ENCODE results near the gene RBM8A.

The RBM8A gene

GRCh38 chr1:145956781-145957442 is 29.6 kb upstream of the RBM8A start:
- peak; percentile 38; the same call in 1 of the 2 replicates for TF ChIP-seq ZC3H10 (CRISPR knock-in tag; IDR thresholded peaks at IDR 0.05)
- no peak for TF ChIP-seq PPARA (CRISPR knock-in tag; IDR thresholded peaks at IDR 0.05; ENCODE audit: borderline replicate concordance)
- ATAC-seq: no peak

- TF ChIP-seq PATZ1 (CRISPR knock-in tag; IDR thresholded peaks at IDR 0.05; ENCODE audit: borderline replicate concordance) (no peak), ZNF565 (CRISPR knock-in tag; conservative IDR thresholded peaks at IDR 0.05; ENCODE audit: low read depth) (no peak), ESRRG (CRISPR knock-in tag; IDR thresholded peaks at IDR 0.05) (no peak), ARNTL (CRISPR knock-in tag; IDR thresholded peaks at IDR 0.05; ENCODE audit: borderline replicate concordance, low read depth) (no peak), ZNF8 (CRISPR knock-in tag; IDR thresholded peaks at IDR 0.05) (no peak), ZFP3 (CRISPR knock-in tag; IDR thresholded peaks at IDR 0.05) (no peak), TSHZ2 (CRISPR knock-in tag; IDR thresholded peaks at IDR 0.05) (no peak), PPARA (CRISPR knock-in tag; IDR thresholded peaks at IDR 0.05; ENCODE audit: borderline replicate concordance) (no peak), POU6F1 (CRISPR knock-in tag; IDR thresholded peaks at IDR 0.05; ENCODE audit: borderline replicate concordance, low read depth) (no peak), ISL1 (CRISPR knock-in tag; IDR thresholded peaks at IDR 0.05) (no peak), ZC3H10 (CRISPR knock-in tag; IDR thresholded peaks at IDR 0.05) (no peak), CSRNP3 (CRISPR knock-in tag; IDR thresholded peaks at IDR 0.05) (no peak), CSDC2 (CRISPR knock-in tag; IDR thresholded peaks at IDR 0.05) (no peak), ZFP30 (CRISPR knock-in tag; IDR thresholded peaks at IDR 0.05) (no peak), ZNF70 (CRISPR knock-in tag; IDR thresholded peaks at IDR 0.05) (no peak), OSR1 (CRISPR knock-in tag; IDR thresholded peaks at IDR 0.05) (no peak), RARB (CRISPR knock-in tag; IDR thresholded peaks at IDR 0.05) (no peak), BACH2 (CRISPR knock-in tag; IDR thresholded peaks at IDR 0.05; ENCODE audit: borderline replicate concordance) (no peak), SNAI2 (CRISPR knock-in tag; IDR thresholded peaks at IDR 0.05) (no peak), TOX (CRISPR knock-in tag; IDR thresholded peaks at IDR 0.05; ENCODE audit: borderline replicate concordance) (no peak)
- ATAC-seq: no peak
Observed at GRCh38 chr1:145956361-145956760, 29.1 kb upstream of the RBM8A start.

GRCh38 chr1:145955436-145955835 is 28.2 kb upstream of the RBM8A start:
- TF ChIP-seq TOX (CRISPR knock-in tag; IDR thresholded peaks at IDR 0.05; ENCODE audit: borderline replicate concordance): no peak
- ATAC-seq: no peak

GRCh38 chr1:145953861-145954260 is 26.6 kb upstream of the RBM8A start:
- TF ChIP-seq PPARA (CRISPR knock-in tag; IDR thresholded peaks at IDR 0.05; ENCODE audit: borderline replicate concordance) (no peak), TOX (CRISPR knock-in tag; IDR thresholded peaks at IDR 0.05; ENCODE audit: borderline replicate concordance) (no peak), CSDC2 (CRISPR knock-in tag; IDR thresholded peaks at IDR 0.05) (no peak)
- no peak for ATAC-seq

Data from SK-N-SH treated with all-trans-retinoic acid at 6 μM for 48 hours (cell line).